Gastroesophageal sphincter (tissue), 3 donors: Measurements from ENCODE around the gene MYOF.

ENCODE experiments used
- CTCF ChIP-seq, 4 experiments: fragments of 200-600 bp in 2 of 4; fragments of 450-650 bp in 2 of 4; sonication (generic) in 1 of 4; IDR thresholded peaks; one replicate each; pipeline ENCODE4 v1.5.1; 2017 to 2019; ENCODE audit warnings: antibody characterized with exemption in 4 of 4, mild to moderate bottlenecking in 2 of 4, moderate library complexity in 2 of 4
- EP300 ChIP-seq: sonication (generic); formaldehyde crosslinking; IDR thresholded peaks from one replicate; pipeline ENCODE4 v1.6.1; 2017; ENCODE audit warnings: antibody characterized with exemption, mild to moderate bottlenecking
- POLR2A ChIP-seq, 2 donors: fragments of 450-650 bp; IDR thresholded peaks; one replicate each; pipeline ENCODE4 v1.6.1; 2017; ENCODE audit warnings: antibody characterized with exemption in 2 of 2, mild to moderate bottlenecking in 2 of 2, moderate library complexity in 1 of 2
- POLR2AphosphoS5 ChIP-seq: sonication (generic); formaldehyde crosslinking; IDR thresholded peaks from one replicate; pipeline ENCODE4 v1.6.1; 2017; ENCODE audit warnings: antibody characterized with exemption

- TF ChIP-seq CTCF (IDR thresholded peaks at IDR 0.05), result no peak
- no peak for TF ChIP-seq POLR2A (IDR thresholded peaks at IDR 0.05)
- TF ChIP-seq POLR2AphosphoS5, result no peak
- no peak for TF ChIP-seq EP300
These were observed 71.3 kb downstream of the MYOF start for GRCh38 chr10:93410697-93411348.
